ENCODE results near the gene UBE2S. TPM values are rescaled to one million over a fixed set of nuclear protein-coding genes. Genes with fewer than 3 reads are reported as not detected.
A peak's percentile ranks its signal among the peaks of the same experiment; 100 is the strongest.

UBE2S gene
- total and polyA plus RNA-seq, 11 donors: 10.9 to 51.8 (median 27.6) TPM

- TF ChIP-seq CTCF (IDR thresholded peaks at IDR 0.05) (no peak), POLR2A (IDR thresholded peaks at IDR 0.05) (no peak)
- WGBS, 4 donors: 85 to 90% (median 86%) methylated on average over 18 of the region's 18 CpGs
- intact Hi-C loops (cut with DNase I): no loop called here
- Histone ChIP-seq H3K4me1 (peaks cover 6 to 36% (median 23%) of the 10 kb centered on the region in 12 donors), H3K27ac (no peak overlapping the region), H3K27me3 (no peaks in the 10 kb centered on the region), H3K9me3 (no peaks in the 10 kb centered on the region), H3K4me3 (no peak overlapping the region), H3K36me3 (peaks cover 0 to 61% (median 48%) of the 10 kb centered on the region in 9 donors)
- DNase-seq (no peak), ATAC-seq (no peak)
These were observed 15.6 kb downstream of the UBE2S start for GRCh38 chr19:55391702-55392615.

- H3K27ac ChIP-seq: no peak overlapping the region
- no peaks in the 10 kb centered on the region for H3K27me3 ChIP-seq
- no peak overlapping the region for H3K4me3 ChIP-seq
- peaks cover 0 to 65% (median 48%) of the 10 kb centered on the region in 9 donors for H3K36me3 ChIP-seq
- H3K4me1 ChIP-seq: peaks cover 7 to 41% (median 28%) of the 10 kb centered on the region in 12 donors
- no peaks in the 10 kb centered on the region for H3K9me3 ChIP-seq
- ATAC-seq: no peak
- intact Hi-C loops (cut with DNase I): no loop called here
- TF ChIP-seq CTCF (IDR thresholded peaks at IDR 0.05): no peak
- TF ChIP-seq POLR2A (IDR thresholded peaks at IDR 0.05): no peak
- WGBS, 4 donors: 82 to 87% (median 83%) methylated on average over 12 of the region's 12 CpGs
- DNase-seq: peak in 1 of 5 donors; percentile 19
These were observed 16.4 kb downstream of the UBE2S start for GRCh38 chr19:55391191-55391670.

- no peak overlapping the region for H3K4me3 ChIP-seq
- H3K4me1 ChIP-seq: peaks cover 7 to 42% (median 28%) of the 10 kb centered on the region in 12 donors
- H3K27ac ChIP-seq: no peak overlapping the region
- TF ChIP-seq CTCF (IDR thresholded peaks at IDR 0.05) (no peak), POLR2A (IDR thresholded peaks at IDR 0.05) (no peak)
- peaks cover 0 to 62% (median 48%) of the 10 kb centered on the region in 9 donors for H3K36me3 ChIP-seq
- no peak for DNase-seq
- intact Hi-C loops (cut with DNase I): no loop called here
- H3K27me3 ChIP-seq: no peaks in the 10 kb centered on the region
- H3K9me3 ChIP-seq: no peaks in the 10 kb centered on the region
- no peak for ATAC-seq
- WGBS, 4 donors: 63 to 80% (median 73%) methylated on average over 7 of the region's 7 CpGs
These were observed 17.1 kb downstream of the UBE2S start for GRCh38 chr19:55390461-55390880.

All from heart left ventricle (tissue), 16 donors.